Posterior vena cava (tissue), 2 donors: ENCODE data around the gene MAP7D2. TPM values are rescaled to one million over a fixed set of nuclear protein-coding genes. Genes with fewer than 3 reads are reported as not detected.

Experiments
- DNase-seq: peaks from one replicate; pipeline ENCODE4 v3.0.0-alpha.2; 2020; ENCODE audit warnings: low spot score
- intact Hi-C, 2 donors: fragments of 100-400 bp; cut with DNase I; formaldehyde crosslinking; loops; one replicate each; pipeline versions ENCODE4 v1.14.1 to v1.14.2; 2022 to 2023
- total RNA-seq, 2 donors: library from RNA; stranded (reverse); fragmentation: NEBNext Ultra II Directional; extraction: Animal tissue kit (Norgen Biotek cat#: 25700); gene quantifications; one replicate each; pipeline ENCODE4 v1.2.1, GENCODE V29; 2021
- donor health status: DM: yes; HTN: yes; CAD: no.
- donor health status: DM: yes; HTN: yes; CAD: no.

MAP7D2 gene
- total RNA-seq, 2 donors from 2014 or later = 0.10 TPM; not detected in 1

- intact Hi-C loops = no loop called here
- DNase-seq = no peak
These were observed 1.5 kb upstream of the MAP7D2 start for GRCh38 chrX:20118065-20118824.

DNA sequence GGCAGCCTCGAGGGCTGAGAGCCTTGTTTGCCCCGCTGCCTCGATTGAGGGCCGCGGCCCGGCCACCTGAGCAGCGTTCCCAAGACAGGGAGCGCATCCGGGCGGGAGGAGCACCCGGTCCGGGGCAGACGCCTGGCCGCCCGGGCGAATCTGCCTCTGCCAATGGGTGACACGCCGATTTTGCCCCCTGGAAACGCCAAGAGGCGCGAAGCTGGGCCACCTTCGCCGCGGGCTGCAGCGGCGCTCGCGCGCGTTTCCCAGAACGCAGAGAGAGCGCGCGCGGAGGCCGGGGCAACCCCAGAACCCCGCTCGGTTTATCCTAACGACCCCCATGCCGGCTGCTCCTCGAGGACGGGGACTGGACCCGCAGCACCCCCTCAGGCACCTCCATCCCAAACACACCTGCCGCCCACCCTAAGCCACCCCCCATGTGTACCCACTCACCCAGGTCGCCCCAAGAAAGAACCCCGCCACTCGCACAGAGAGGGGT is 575 bp downstream of the MAP7D2 start:
- intact Hi-C loops = no loop called here
- no peak for DNase-seq

DNA sequence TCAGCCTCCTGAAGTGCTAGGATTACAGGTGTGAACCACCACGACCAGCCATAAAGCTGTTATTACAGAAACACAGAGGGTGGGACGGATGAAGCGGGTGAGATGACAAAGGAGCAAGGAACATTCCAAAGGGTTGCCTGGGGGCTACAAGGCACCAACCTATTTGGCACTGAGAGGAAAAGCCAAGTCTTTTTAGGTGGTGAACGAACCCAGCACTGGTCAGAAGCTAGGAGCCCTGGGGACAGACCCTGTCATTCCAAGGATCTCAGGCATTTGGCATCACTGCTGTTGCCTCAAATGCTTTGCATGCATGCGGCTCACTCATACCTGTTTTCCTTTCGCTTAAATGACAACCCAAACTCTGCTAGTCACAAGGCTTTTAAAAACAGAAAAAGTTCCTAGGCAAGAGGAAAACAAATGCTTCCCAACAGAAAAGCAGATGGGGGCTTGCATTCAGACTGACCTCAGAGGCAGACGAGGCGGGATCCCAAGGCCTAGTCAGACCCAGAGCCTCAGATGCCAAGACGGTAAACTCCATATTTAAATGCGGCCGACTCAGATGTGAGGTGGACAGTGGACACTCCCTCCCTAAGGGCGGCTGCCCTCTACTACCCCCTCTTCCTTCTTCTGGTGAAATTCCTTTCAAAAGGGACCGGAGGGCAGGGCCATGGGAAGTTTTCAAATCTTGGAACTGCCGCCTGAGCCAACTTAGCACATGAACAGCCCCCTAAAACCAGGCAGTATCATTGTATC is 4.5 kb downstream of the MAP7D2 start:
- intact Hi-C loops = no loop called here
- no peak for DNase-seq

GRCh38 chrX:20111271-20111670 is 5.4 kb downstream of the MAP7D2 start:
- intact Hi-C loops = no loop called here
- no peak for DNase-seq

DNA sequence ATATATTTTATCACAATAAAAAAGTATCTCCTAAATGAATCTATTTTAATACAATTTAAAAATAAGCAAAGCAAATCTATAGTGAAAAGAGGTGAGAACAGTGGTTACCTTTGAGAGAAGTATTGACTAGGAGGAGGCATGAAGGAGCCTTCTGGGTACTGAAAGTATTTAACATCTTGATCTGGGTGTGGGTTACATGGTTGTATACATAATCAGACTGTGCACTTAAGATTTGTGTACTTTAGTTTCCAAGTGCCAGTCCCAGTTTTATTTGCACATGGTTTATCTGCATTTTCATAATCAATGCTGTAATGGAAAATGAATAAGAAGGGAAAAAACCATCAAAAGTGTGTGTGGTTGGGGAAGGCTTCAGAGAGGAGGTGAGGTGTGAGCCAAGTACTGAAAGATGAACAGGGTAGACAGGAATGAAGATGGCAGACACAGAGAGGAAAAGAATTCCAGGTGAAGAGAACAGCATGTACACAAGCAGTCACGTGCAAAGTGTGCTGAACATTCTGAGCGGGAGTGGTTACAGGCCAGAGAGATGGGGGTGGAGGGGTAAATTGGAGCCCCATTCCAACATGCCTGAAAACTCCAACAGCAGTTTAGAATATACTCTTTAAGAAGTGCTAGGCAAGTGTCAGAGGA is 14.6 kb downstream of the MAP7D2 start:
- intact Hi-C loops = no loop called here

GRCh38 chrX:20091499-20091898 is 25.2 kb downstream of the MAP7D2 start:
- DNase-seq = no peak
- intact Hi-C loops = no loop called here

More for the DNA sequence above, 14.6 kb downstream of the MAP7D2 start:
- no peak for DNase-seq

DNA sequence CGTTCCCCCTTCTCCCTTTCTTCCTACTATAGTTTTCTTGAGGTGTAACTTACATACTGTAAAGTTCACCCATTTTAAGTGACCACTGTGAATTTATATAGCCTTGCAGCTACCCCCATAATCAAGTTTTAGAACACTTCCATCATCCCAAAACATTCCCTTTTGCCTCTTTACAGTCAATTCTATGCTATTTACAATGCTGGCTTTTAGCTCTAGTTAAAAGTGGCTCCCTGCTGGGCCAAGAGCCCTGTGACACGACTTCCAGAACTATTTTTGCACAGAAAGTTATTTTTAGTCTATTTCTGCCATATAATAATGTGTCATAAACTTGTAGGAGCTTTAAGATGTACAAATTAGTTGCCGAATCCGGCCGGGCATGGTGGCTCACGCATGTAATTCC is 26.9 kb downstream of the MAP7D2 start:
- DNase-seq = no peak

DNA sequence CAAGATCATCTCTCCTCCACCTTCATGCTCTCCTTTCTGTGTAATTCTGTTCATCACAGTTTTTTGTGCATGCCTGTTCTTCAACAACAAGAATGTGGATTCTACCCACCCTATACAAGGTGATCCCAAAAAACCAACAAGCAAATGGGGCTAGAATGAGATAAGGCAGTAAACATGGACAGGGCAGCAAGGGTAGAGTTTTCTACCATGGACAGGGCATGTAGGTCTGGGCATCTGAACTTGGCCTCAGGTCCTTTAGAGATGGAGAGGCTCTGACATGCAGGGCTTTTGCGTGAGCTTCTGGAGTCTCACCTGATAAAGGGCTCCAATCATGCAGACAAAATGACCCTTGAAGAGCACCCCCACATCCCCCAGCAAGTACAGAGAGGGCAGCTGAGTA is 36.4 kb downstream of the MAP7D2 start:
- intact Hi-C loops = no loop called here
- no peak for DNase-seq

More for the DNA sequence above, 26.9 kb downstream of the MAP7D2 start:
- intact Hi-C loops = no loop called here

DNA sequence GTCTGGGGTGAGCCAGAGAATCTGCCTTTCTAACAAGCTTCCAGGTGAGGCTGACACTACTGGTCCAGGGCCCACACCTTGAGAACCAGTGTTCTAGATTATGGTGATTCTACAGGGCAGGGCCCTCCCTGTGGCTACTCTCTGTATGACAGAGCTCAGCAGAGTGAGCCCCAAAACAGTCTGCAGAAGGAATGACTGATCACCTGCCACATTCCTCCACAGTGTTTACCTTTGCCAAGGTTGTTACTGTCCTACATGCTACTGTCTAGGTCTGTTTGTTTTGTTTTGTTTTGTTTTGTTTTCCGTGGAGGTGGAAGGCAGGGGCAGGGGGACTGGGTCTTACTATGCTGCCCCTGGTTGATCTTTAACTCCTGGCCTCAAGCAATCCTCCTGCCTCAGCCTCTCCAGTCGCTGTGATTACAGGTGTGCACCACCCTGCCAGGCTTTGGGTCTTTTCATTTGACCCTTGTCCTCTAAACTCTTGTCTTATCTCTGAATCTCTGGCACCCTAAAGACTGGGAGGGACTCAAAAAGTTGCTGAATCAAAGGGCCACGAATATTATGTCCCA is 45.1 kb downstream of the MAP7D2 start:
- intact Hi-C loops = no loop called here

DNA sequence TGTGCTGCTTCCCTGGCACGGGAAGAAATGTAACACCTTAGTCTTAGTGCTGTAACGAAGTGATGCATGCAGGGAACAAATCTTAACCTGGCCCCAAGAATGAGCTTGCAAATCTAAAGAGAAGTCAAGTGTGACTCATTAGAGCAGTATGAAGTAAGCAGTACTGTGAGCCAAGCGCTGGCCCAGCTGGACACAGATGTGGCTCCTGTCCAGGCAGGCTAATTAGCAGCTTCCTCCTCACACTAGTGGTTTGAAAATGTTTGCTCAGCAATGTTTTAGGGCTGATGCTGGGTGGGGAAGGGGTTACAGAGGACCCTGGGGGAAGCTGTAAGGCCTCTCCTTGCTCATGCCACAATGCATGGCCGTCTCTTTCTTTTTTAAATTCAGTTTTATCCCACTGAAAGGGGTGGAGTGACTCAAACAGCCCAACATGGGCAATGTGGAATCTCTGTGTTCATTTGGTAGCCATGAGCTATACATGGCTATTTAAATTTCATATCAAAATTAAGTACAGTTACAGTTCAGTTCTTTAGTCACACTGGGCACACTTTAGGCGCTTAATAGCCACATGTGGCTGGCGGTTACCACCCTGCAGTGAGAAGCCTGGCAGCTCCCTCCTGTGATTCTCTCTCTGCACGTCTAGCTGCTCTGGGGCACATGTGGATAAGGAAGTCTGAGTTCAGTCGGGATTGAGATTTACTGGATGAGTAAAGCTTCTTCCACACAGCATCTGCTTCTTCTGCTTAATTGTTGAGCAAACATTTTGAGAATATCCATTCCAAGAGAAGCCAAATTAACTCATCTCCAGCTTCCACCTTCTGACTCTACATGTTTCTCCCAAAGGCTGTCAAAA is 48.8 kb downstream of the MAP7D2 start:
- DNase-seq = peak; percentile 94
- intact Hi-C loops = no loop called here

More for the DNA sequence above, 45.1 kb downstream of the MAP7D2 start:
- no peak for DNase-seq

GRCh38 chrX:20066968-20067708 is 49.6 kb downstream of the MAP7D2 start:
- intact Hi-C loops = no loop called here
- no peak for DNase-seq

- intact Hi-C loops = no loop called here
- no peak for DNase-seq
These were observed 52.9 kb downstream of the MAP7D2 start for GRCh38 chrX:20063716-20064351.

DNA sequence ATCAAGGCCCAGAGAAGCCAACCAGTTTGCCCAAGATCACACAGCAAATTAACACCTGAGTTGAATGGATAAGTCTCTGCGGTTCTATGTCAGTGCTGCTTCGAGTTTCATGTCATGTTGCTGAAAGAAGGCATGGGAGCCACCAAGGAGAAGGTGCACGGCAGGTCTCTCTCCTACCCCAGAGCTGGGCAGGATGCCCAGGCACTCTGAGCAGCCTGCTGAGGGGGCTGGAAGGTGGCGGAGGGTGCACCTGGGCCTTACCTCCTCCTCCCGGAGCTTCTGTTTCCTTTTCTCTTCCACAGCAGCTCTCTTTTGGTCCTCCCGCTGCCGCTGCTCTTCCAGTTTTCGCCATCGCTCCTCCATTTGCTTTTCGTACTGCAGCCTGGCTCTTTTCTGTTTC is 53.6 kb downstream of the MAP7D2 start:
- no peak for DNase-seq
- intact Hi-C loops = no loop called here

GRCh38 chrX:20061855-20062254 is 54.9 kb downstream of the MAP7D2 start:
- intact Hi-C loops = no loop called here

DNA sequence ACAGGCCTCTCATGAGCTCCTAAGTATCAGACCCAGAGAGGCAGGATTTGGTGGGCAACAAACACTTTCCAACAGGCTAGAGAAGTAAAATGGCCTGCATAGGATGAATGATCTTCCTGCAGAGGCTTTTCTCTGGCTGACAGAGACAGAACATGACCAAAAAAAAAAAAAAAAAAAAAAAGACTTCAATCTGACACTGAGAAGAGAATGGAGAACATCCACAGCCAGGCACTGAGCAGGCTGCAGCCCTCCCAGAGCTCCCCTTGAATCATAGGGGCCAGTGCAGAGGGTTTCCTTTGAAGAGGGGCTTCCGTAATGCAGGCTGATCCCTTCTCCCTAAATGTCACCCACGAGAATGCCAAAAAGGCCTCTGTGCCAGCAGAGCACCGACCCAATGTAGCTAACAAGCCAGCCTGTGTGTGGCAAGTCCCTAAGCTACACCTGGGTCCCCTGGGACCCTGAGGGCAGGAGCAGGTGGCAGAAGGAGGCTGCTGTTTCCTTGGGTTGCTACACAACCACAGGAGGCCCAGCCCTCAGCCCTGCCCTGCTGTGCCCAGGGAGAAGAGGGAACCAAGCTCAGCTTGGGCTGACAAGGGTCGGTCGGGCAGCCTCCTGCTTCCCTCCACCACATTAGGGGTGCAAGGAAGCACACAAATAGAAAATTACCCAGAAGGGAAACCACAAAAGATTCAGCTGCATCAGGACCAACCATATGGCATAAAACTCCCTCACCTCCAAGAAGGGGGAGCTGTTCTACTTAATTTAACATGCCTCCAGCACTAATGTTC is 55.6 kb downstream of the MAP7D2 start:
- intact Hi-C loops = no loop called here
- no peak for DNase-seq

More at GRCh38 chrX:20061855-20062254, 54.9 kb downstream of the MAP7D2 start:
- no peak for DNase-seq

GRCh38 chrX:20059467-20060128 is 57.1 kb downstream of the MAP7D2 start:
- DNase-seq = no peak
- intact Hi-C loops = no loop called here
